Right renal pelvis (tissue), 4 donors: ENCODE measurements around the gene HMCN2. TPM values are rescaled to one million over a fixed set of nuclear protein-coding genes. Genes with fewer than 3 reads are reported as not detected.
A peak's percentile ranks its signal among the peaks of the same experiment; 100 is the strongest.

Experiments used
- DNase-seq, 4 donors: peaks; one replicate each; pipeline ENCODE4 v3.0.0-alpha.2; 2013; ENCODE audit warnings: low read depth in 4 of 4, low spot score in 3 of 4, missing footprints in 1 of 4
- polyA plus RNA-seq, 4 donors: library from polyadenylated mRNA; unstranded; fragments of 120-200 nt; gene quantifications; one replicate each; pipeline ENCODE4 v1.2.1, GENCODE V29; 2013; ENCODE audit not compliant: insufficient read length in 4 of 4

The HMCN2 gene
- polyA plus RNA-seq, 4 donors: 0.50 to 1.6 (median 0.79) TPM

GRCh38 chr9:130288926-130289690 lies 23.5 kb downstream of the HMCN2 start:
- no peak for DNase-seq

GRCh38 chr9:130289711-130290241 lies 24.2 kb downstream of the HMCN2 start:
- no peak for DNase-seq

- peak in 1 of 4 donors; percentile 7 for DNase-seq
Measured at GRCh38 chr9:130290291-130291181, 25.0 kb downstream of the HMCN2 start.

GRCh38 chr9:130291474-130291873 lies 25.9 kb downstream of the HMCN2 start:
- no peak for DNase-seq

GRCh38 chr9:130292106-130292505 lies 26.5 kb downstream of the HMCN2 start:
- no peak for DNase-seq

- no peak for DNase-seq
Measured at GRCh38 chr9:130294664-130295063, 29.1 kb downstream of the HMCN2 start.

- DNase-seq: no peak
Measured at GRCh38 chr9:130295431-130295830, 29.9 kb downstream of the HMCN2 start.

GRCh38 chr9:130295945-130296782 lies 30.6 kb downstream of the HMCN2 start:
- DNase-seq: no peak

GRCh38 chr9:130296783-130297055 lies 31.2 kb downstream of the HMCN2 start:
- no peak for DNase-seq

- DNase-seq: no peak
Measured at GRCh38 chr9:130297371-130297770, 31.8 kb downstream of the HMCN2 start.

GRCh38 chr9:130298662-130299279 lies 33.2 kb downstream of the HMCN2 start:
- DNase-seq: peak in 1 of 4 donors; percentile 19

- no peak for DNase-seq
Measured at GRCh38 chr9:130299785-130300615, 34.4 kb downstream of the HMCN2 start.

- no peak for DNase-seq
Measured at GRCh38 chr9:130300739-130301138, 35.2 kb downstream of the HMCN2 start.

- DNase-seq: no peak
Measured at GRCh38 chr9:130301483-130302286, 36.1 kb downstream of the HMCN2 start.

- DNase-seq: no peak
Measured at GRCh38 chr9:130302785-130303612, 37.4 kb downstream of the HMCN2 start.

GRCh38 chr9:130303613-130304055 lies 38.1 kb downstream of the HMCN2 start:
- no peak for DNase-seq

GRCh38 chr9:130304116-130304515 lies 38.6 kb downstream of the HMCN2 start:
- DNase-seq: no peak

GRCh38 chr9:130304643-130305042 lies 39.1 kb downstream of the HMCN2 start:
- no peak for DNase-seq
